Activated T-helper 1 cell treated with anti-CD3 and anti-CD28 coated beads, Interleukin-12 subunit alpha, Interleukin-12 subunit beta, Interleukin-2, Interleukin-4 antibody, amounts not matched to agents 30 ng/mL and 10 ng/mL and 1 ng/mL, durations not matched to agents 14 hours and 24 hours and 36 hours (primary cell): Measurements from ENCODE around the gene NPTN. TPM values are rescaled to one million over a fixed set of nuclear protein-coding genes. Genes with fewer than 3 reads are reported as not detected.
"Not testable (repeated sequence)": the region's sequence is repeated elsewhere in the genome, so short reads cannot be mapped to it uniquely, and the experiment has no call there.

ENCODE experiments used
- DNase-seq: peaks from one replicate; pipeline ENCODE4 v3.0.0; 2021; ENCODE audit warnings: low spot score
- H3K27ac Mint-ChIP-seq: one replicate; pipeline ENCODE4 v1.8.0; 2021; ENCODE audit warnings: mild to moderate bottlenecking, mixed read lengths
- H3K27me3 Mint-ChIP-seq: one replicate; pipeline ENCODE4 v1.8.0; 2022; ENCODE audit warnings: mild to moderate bottlenecking, moderate library complexity, mixed read lengths; ENCODE audit not compliant: insufficient read depth
- H3K36me3 Mint-ChIP-seq: one replicate; pipeline ENCODE4 v1.8.0; 2021; ENCODE audit warnings: low read depth, mixed read lengths
- H3K4me1 Mint-ChIP-seq: one replicate; pipeline ENCODE4 v1.8.0; 2021; ENCODE audit warnings: low read depth, mixed read lengths
- H3K4me3 Mint-ChIP-seq: one replicate; pipeline ENCODE4 v1.8.0; 2021; ENCODE audit warnings: mild to moderate bottlenecking, moderate library complexity, mixed read lengths
- H3K9me3 Mint-ChIP-seq: one replicate; pipeline ENCODE4 v1.8.0; 2021; ENCODE audit warnings: mixed read lengths
- intact Hi-C: fragments of 100-400 bp; cut with micrococcal nuclease; formaldehyde crosslinking; loops from one replicate; pipeline ENCODE4 v1.15.1; 2024
- total RNA-seq: library from RNA; stranded (reverse); gene quantifications from 2 replicates; pipeline ENCODE4 v1.2.3, GENCODE V29; 2022

NPTN gene
- total RNA-seq, 1 donor from 2014 or later: 91.2 TPM

GRCh38 chr15:73590263-73590662 lies 42.9 kb downstream of the NPTN start:
- peaks cover 39% of the 10 kb centered on the region for H3K36me3 Mint-ChIP-seq
- no peak overlapping the region for H3K4me3 Mint-ChIP-seq
- no peak for DNase-seq
- no peak overlapping the region for H3K27ac Mint-ChIP-seq
- peaks cover 36% of the 10 kb centered on the region for H3K4me1 Mint-ChIP-seq
- no peaks in the 10 kb centered on the region for H3K27me3 Mint-ChIP-seq
- no peaks in the 10 kb centered on the region for H3K9me3 Mint-ChIP-seq
- intact Hi-C loops: no loop called here

GRCh38 chr15:73589766-73590165 lies 43.4 kb downstream of the NPTN start:
- Mint-ChIP-seq H3K4me1 (peaks cover 37% of the 10 kb centered on the region), H3K27ac (no peak overlapping the region), H3K27me3 (no peaks in the 10 kb centered on the region), H3K4me3 (no peak overlapping the region), H3K36me3 (peaks cover 44% of the 10 kb centered on the region), H3K9me3 (no peaks in the 10 kb centered on the region)
- intact Hi-C loops: no loop called here
- no peak for DNase-seq

- DNase-seq: no peak
- Mint-ChIP-seq H3K36me3 (peaks cover 61% of the 10 kb centered on the region), H3K27ac (peak overlapping the region; percentile 60), H3K4me1 (peaks cover 65% of the 10 kb centered on the region), H3K9me3 (no peaks in the 10 kb centered on the region), H3K4me3 (peak overlapping the region; percentile 60), H3K27me3 (no peaks in the 10 kb centered on the region)
- intact Hi-C loops: loop anchor here (2.0 kb wide), 2 partner anchors 15 to 47 kb away; partner anchors contain the start of gene NPTN
Observed at GRCh38 chr15:73585871-73586654, 47.1 kb downstream of the NPTN start.

- no peak overlapping the region for H3K4me3 Mint-ChIP-seq
- peaks cover 56% of the 10 kb centered on the region for H3K36me3 Mint-ChIP-seq
- DNase-seq: no peak
- H3K27ac Mint-ChIP-seq: peak overlapping the region; percentile 60
- no peaks in the 10 kb centered on the region for H3K27me3 Mint-ChIP-seq
- peaks cover 65% of the 10 kb centered on the region for H3K4me1 Mint-ChIP-seq
- intact Hi-C loops: loop anchor here (2.0 kb wide), 1 partner anchor 14 kb away; no protein-coding TSS in a partner anchor
- no peaks in the 10 kb centered on the region for H3K9me3 Mint-ChIP-seq
Observed at GRCh38 chr15:73584699-73585420, 48.3 kb downstream of the NPTN start.

- Mint-ChIP-seq H3K4me1 (peaks cover 62% of the 10 kb centered on the region), H3K4me3 (peak overlapping the region; percentile 31), H3K27ac (peak overlapping the region; percentile 70), H3K27me3 (no peaks in the 10 kb centered on the region), H3K36me3 (peaks cover 45% of the 10 kb centered on the region), H3K9me3 (no peaks in the 10 kb centered on the region)
- no peak for DNase-seq
- intact Hi-C loops: loop anchor here (1.0 kb wide), 1 partner anchor 8 kb away; no protein-coding TSS in a partner anchor
Observed at GRCh38 chr15:73583544-73583943, 49.6 kb downstream of the NPTN start.

- Mint-ChIP-seq H3K4me3 (no peak overlapping the region), H3K36me3 (peaks cover 48% of the 10 kb centered on the region), H3K27ac (peak overlapping the region; percentile 9), H3K27me3 (no peaks in the 10 kb centered on the region), H3K9me3 (no peaks in the 10 kb centered on the region), H3K4me1 (peaks cover 64% of the 10 kb centered on the region)
- no peak for DNase-seq
- intact Hi-C loops: loop anchor here (1.0 kb wide), 1 partner anchor 8 kb away; no protein-coding TSS in a partner anchor
Observed at GRCh38 chr15:73582851-73583379, 50.3 kb downstream of the NPTN start.

- intact Hi-C loops: loop anchor here (10.0 kb wide), 1 partner anchor 347 kb away; the partner anchor contains the start of gene LOXL1
- Mint-ChIP-seq H3K4me1 (peaks cover 43% of the 10 kb centered on the region), H3K27me3 (no peaks in the 10 kb centered on the region), H3K27ac (peak overlapping the region; percentile 4), H3K36me3 (peaks cover 37% of the 10 kb centered on the region), H3K9me3 (no peaks in the 10 kb centered on the region), H3K4me3 (no peak overlapping the region)
- DNase-seq: no peak
Observed at GRCh38 chr15:73578026-73578425, 55.2 kb downstream of the NPTN start.

GRCh38 chr15:73577593-73577992 lies 55.6 kb downstream of the NPTN start:
- Mint-ChIP-seq H3K4me1 (peaks cover 43% of the 10 kb centered on the region), H3K27ac (peak overlapping the region; percentile 4), H3K36me3 (peaks cover 36% of the 10 kb centered on the region)
- intact Hi-C loops: loop anchor here (10.0 kb wide), 1 partner anchor 347 kb away; the partner anchor contains the start of gene LOXL1
- not testable (repeated sequence) for H3K9me3 Mint-ChIP-seq, H3K4me3 Mint-ChIP-seq, H3K27me3 Mint-ChIP-seq, DNase-seq

- peak overlapping the region; percentile 69 for H3K27ac Mint-ChIP-seq
- no peaks in the 10 kb centered on the region for H3K27me3 Mint-ChIP-seq
- H3K4me3 Mint-ChIP-seq: no peak overlapping the region
- H3K9me3 Mint-ChIP-seq: no peaks in the 10 kb centered on the region
- intact Hi-C loops: loop anchor here (1.0 to 10.0 kb wide), 2 partner anchors 8 to 349 kb away; partner anchors contain the start of gene LOXL1
- DNase-seq: no peak
- H3K4me1 Mint-ChIP-seq: peaks cover 55% of the 10 kb centered on the region
- peaks cover 42% of the 10 kb centered on the region for H3K36me3 Mint-ChIP-seq
Observed at GRCh38 chr15:73575636-73576247, 57.4 kb downstream of the NPTN start.

GRCh38 chr15:73573572-73573971 lies 59.6 kb downstream of the NPTN start:
- no peak for DNase-seq
- H3K27ac Mint-ChIP-seq: no peak overlapping the region
- H3K27me3 Mint-ChIP-seq: no peaks in the 10 kb centered on the region
- intact Hi-C loops: loop anchor here (10.0 kb wide), 1 partner anchor 351 kb away; the partner anchor contains the start of gene LOXL1
- peaks cover 54% of the 10 kb centered on the region for H3K36me3 Mint-ChIP-seq
- H3K4me3 Mint-ChIP-seq: no peak overlapping the region
- no peaks in the 10 kb centered on the region for H3K9me3 Mint-ChIP-seq
- peaks cover 71% of the 10 kb centered on the region for H3K4me1 Mint-ChIP-seq

- intact Hi-C loops: loop anchor here (10.0 kb wide), 1 partner anchor 352 kb away; the partner anchor contains the start of gene LOXL1
- Mint-ChIP-seq H3K4me3 (no peak overlapping the region), H3K27ac (no peak overlapping the region), H3K36me3 (peaks cover 52% of the 10 kb centered on the region), H3K9me3 (no peaks in the 10 kb centered on the region), H3K27me3 (no peaks in the 10 kb centered on the region), H3K4me1 (peaks cover 69% of the 10 kb centered on the region)
- no peak for DNase-seq
Observed at GRCh38 chr15:73573037-73573436, 60.2 kb downstream of the NPTN start.

- H3K27me3 Mint-ChIP-seq: no peaks in the 10 kb centered on the region
- peak overlapping the region; percentile 64 for H3K27ac Mint-ChIP-seq
- H3K4me3 Mint-ChIP-seq: no peak overlapping the region
- no peaks in the 10 kb centered on the region for H3K9me3 Mint-ChIP-seq
- H3K36me3 Mint-ChIP-seq: peaks cover 53% of the 10 kb centered on the region
- intact Hi-C loops: loop anchor here (10.0 kb wide), 1 partner anchor 353 kb away; the partner anchor contains the start of gene LOXL1
- peaks cover 70% of the 10 kb centered on the region for H3K4me1 Mint-ChIP-seq
- no peak for DNase-seq
Observed at GRCh38 chr15:73572296-73572695, 60.9 kb downstream of the NPTN start.
